Mesendoderm (in vitro differentiated cells): Measurements from ENCODE around the gene GOLGA8B.
"Not testable (repeated sequence)": the region's sequence is repeated elsewhere in the genome, so short reads cannot be mapped to it uniquely, and the experiment has no call there.

ENCODE experiments used
- DNase-seq: peaks from one replicate; pipeline ENCODE4 v3.0.0; 2013
- H2AK5ac ChIP-seq: 2 replicates; pipeline ENCODE4 v1.6.1; 2013; ENCODE audit warnings: low read length, inconsistent platforms
- H2BK120ac ChIP-seq: 2 replicates; pipeline ENCODE4 v1.6.1; 2013; ENCODE audit warnings: low read depth, mild to moderate bottlenecking, low read length, moderate library complexity, mixed read lengths
- H2BK15ac ChIP-seq: replicated peaks from 2 replicates; pipeline ENCODE4 v1.6.1; 2013; ENCODE audit warnings: low read depth, mild to moderate bottlenecking, moderate library complexity
- H2BK5ac ChIP-seq: 2 replicates; pipeline ENCODE4 v1.6.1; 2013; ENCODE audit warnings: low read length, inconsistent platforms
- H3K18ac ChIP-seq: 2 replicates; pipeline ENCODE4 v1.6.1; 2013; ENCODE audit warnings: mild to moderate bottlenecking, low read length, mixed read lengths
- H3K23ac ChIP-seq: one replicate; pipeline ENCODE4 v1.6.1; 2013; ENCODE audit warnings: low read length
- H3K27ac ChIP-seq: 2 replicates; pipeline ENCODE4 v1.5.1; 2013; ENCODE audit warnings: low read depth, mild to moderate bottlenecking, inconsistent platforms, low read length, moderate library complexity
- H3K27me3 ChIP-seq: 2 replicates; pipeline ENCODE4 v1.6.1; 2013; ENCODE audit warnings: low read length, control low read depth, mild to moderate bottlenecking, inconsistent platforms; ENCODE audit not compliant: insufficient read depth, poor library complexity
- H3K36me3 ChIP-seq: 2 replicates; pipeline ENCODE4 v1.6.1; 2013; ENCODE audit warnings: low read length, inconsistent platforms; ENCODE audit not compliant: control insufficient read depth, insufficient read depth
- H3K4ac ChIP-seq: one replicate; pipeline ENCODE4 v1.6.1; 2013; ENCODE audit warnings: low read depth, mild to moderate bottlenecking, low read length, moderate library complexity
- H3K4me1 ChIP-seq: 2 replicates; pipeline ENCODE4 v1.6.1; 2013; ENCODE audit warnings: low read depth, low read length, inconsistent platforms; ENCODE audit not compliant: control insufficient read depth
- H3K4me2 ChIP-seq: 2 replicates; pipeline ENCODE4 v1.6.1; 2013; ENCODE audit warnings: low read length
- H3K4me3 ChIP-seq: 2 replicates; pipeline ENCODE4 v1.5.1; 2013; ENCODE audit warnings: mild to moderate bottlenecking, low read length
- H3K56ac ChIP-seq: one replicate; pipeline ENCODE4 v1.6.1; 2013; ENCODE audit warnings: low read length
- H3K79me1 ChIP-seq: 2 replicates; pipeline ENCODE4 v1.6.1; 2013; ENCODE audit warnings: low read length, inconsistent platforms
- H3K79me2 ChIP-seq: 2 replicates; pipeline ENCODE4 v1.6.1; 2013; ENCODE audit warnings: mild to moderate bottlenecking, low read length; ENCODE audit not compliant: control insufficient read depth, insufficient read depth
- H3K9ac ChIP-seq: 2 replicates; pipeline ENCODE4 v1.6.1; 2013; ENCODE audit warnings: low read length, inconsistent platforms
- H4K5ac ChIP-seq: one replicate; pipeline ENCODE4 v1.6.1; 2013; ENCODE audit warnings: low read length
- H4K8ac ChIP-seq: one replicate; pipeline ENCODE4 v1.6.1; 2013; ENCODE audit warnings: low read depth, mild to moderate bottlenecking, control low read depth, low read length, moderate library complexity
- WGBS: extraction: QIAGEN DNeasy Blood & Tissue Kit; methylation state at CpG from one replicate; pipeline ENCODE4 v1.1.7; 2013; ENCODE audit warnings: low lambda C conversion rate, missing lambda C conversion rate; ENCODE audit not compliant: insufficient coverage; ENCODE audit errors: extremely low coverage; 5-methylcytosine and 5-hydroxymethylcytosine counted together

The GOLGA8B gene

DNA sequence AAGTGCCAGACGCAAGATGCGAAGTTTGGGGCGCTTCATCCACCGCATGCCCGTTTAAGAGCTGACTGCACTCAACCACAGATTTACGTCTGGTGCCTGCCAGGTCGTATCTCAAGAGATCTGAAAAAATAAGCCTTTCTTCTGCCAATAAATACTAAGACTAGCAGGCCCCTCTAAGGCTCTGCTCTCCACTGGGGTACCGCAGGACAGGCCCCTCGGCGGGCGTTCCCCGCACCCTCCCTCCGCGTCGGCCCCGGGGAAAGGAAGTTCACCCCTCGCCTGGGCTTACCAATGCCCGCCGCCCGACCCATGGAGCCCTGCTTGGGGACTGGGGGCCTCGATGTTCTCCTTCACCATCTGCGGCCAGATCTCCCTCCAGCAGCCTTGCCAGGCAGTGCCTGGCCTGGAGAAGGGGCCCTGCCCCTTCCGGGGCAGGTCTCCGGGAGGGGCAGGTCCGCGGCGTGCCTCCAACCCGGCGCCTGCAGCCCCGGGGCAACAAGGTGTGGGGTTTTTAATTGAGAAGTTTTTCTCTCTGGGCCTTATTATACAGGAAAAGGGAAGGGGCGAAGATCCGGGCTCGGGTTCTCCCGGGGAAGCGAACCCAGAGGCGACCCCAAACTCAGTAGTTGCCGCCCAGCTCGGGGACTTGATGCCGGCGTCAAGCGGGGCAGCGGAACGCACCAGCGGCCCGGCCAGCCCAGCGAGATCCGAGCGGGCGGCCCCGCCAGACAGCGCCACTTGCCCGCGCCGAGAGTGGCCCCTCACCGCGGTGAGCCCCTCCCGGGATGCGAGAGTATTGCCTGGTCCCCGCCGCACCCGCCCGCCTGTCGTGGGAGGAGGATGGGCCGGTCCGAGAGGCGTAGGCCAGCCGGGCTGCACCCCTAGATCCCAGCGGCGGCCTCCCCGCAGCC, 735 bp downstream of the GOLGA8B start:
- H3K36me3 ChIP-seq: no peaks in the 10 kb centered on the region
- H3K56ac ChIP-seq: peak overlapping the region; percentile 91
- H3K18ac ChIP-seq: peak overlapping the region; percentile 18
- H3K9ac ChIP-seq: peak overlapping the region; percentile 84
- no peak overlapping the region for H3K23ac ChIP-seq
- H4K5ac ChIP-seq: no peak overlapping the region
- no peaks in the 10 kb centered on the region for H3K4me1 ChIP-seq
- DNase-seq: peak; percentile 28
- WGBS: no CpG with 5 or more reads among the region's 70 CpGs
- no peak overlapping the region for H2BK120ac ChIP-seq
- no peak overlapping the region for H2BK5ac ChIP-seq
- H4K8ac ChIP-seq: no peak overlapping the region
- H2BK15ac ChIP-seq: no peak overlapping the region
- H2AK5ac ChIP-seq: no peak overlapping the region
- H3K79me1 ChIP-seq: peaks cover 2% of the 10 kb centered on the region
- no peak overlapping the region for H3K4ac ChIP-seq
- no peak overlapping the region for H3K27ac ChIP-seq
- H3K79me2 ChIP-seq: no peaks in the 10 kb centered on the region
- H3K4me2 ChIP-seq: peak overlapping the region; percentile 46
- H3K4me3 ChIP-seq: peak overlapping the region; percentile 55
- H3K27me3 ChIP-seq: peaks cover 2% of the 10 kb centered on the region

GRCh38 chr15:34581687-34582460, 1.6 kb downstream of the GOLGA8B start:
- not testable (repeated sequence) for H3K4me3 ChIP-seq, H3K27me3 ChIP-seq, H2BK120ac ChIP-seq, DNase-seq, H2BK15ac ChIP-seq, H2BK5ac ChIP-seq, H3K4me1 ChIP-seq, H3K18ac ChIP-seq, H3K79me2 ChIP-seq, H4K5ac ChIP-seq, H3K4ac ChIP-seq, H3K27ac ChIP-seq, H3K23ac ChIP-seq, H4K8ac ChIP-seq, H2AK5ac ChIP-seq, H3K79me1 ChIP-seq, H3K36me3 ChIP-seq
- H3K9ac ChIP-seq: peak overlapping the region; percentile 84
- no CpG with 5 or more reads among the region's 15 CpGs for WGBS
- peak overlapping the region; percentile 46 for H3K4me2 ChIP-seq
- H3K56ac ChIP-seq: peak overlapping the region; percentile 62

DNA sequence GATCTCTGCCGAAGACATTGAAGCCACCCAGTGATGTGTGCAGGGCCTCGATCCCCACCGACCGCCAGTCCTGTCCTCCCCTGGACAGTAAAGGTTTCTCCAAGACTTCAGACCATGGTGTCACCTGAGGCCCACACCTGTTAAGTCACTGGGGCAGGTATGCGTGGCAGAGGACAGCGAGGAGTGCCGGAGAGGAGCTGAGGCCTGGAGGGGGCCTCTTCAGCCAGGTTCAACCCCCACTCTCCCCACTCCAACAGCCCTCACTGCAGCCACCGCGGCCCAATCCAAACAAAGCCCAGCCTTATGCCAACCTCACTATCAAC, 2.4 kb downstream of the GOLGA8B start:
- no CpG with 5 or more reads among the region's 9 CpGs for WGBS

GRCh38 chr15:34580251-34581042, 3.0 kb downstream of the GOLGA8B start:
- H3K4ac ChIP-seq, H2BK5ac ChIP-seq, H3K4me2 ChIP-seq, H2BK15ac ChIP-seq, H2BK120ac ChIP-seq, H3K36me3 ChIP-seq, H3K79me1 ChIP-seq, H4K5ac ChIP-seq, H3K9ac ChIP-seq, H3K56ac ChIP-seq, H3K27ac ChIP-seq, H3K27me3 ChIP-seq, H2AK5ac ChIP-seq, H3K79me2 ChIP-seq, H3K18ac ChIP-seq, DNase-seq, H3K4me1 ChIP-seq, H3K4me3 ChIP-seq, H4K8ac ChIP-seq, H3K23ac ChIP-seq: not testable (repeated sequence)
- no CpG with 5 or more reads among the region's 15 CpGs for WGBS

More for the DNA sequence above, 2.4 kb downstream of the GOLGA8B start:
- Histone ChIP-seq H3K36me3 (no peaks in the 10 kb centered on the region), H4K5ac (no peak overlapping the region), H3K79me2 (no peaks in the 10 kb centered on the region), H3K18ac (no peak overlapping the region), H3K4ac (no peak overlapping the region), H3K4me2 (no peak overlapping the region), H3K9ac (no peak overlapping the region), H3K27me3 (peaks cover 2% of the 10 kb centered on the region), H3K23ac (no peak overlapping the region), H3K79me1 (peaks cover 2% of the 10 kb centered on the region), H4K8ac (no peak overlapping the region), H2BK15ac (no peak overlapping the region), H2BK5ac (no peak overlapping the region), H2AK5ac (no peak overlapping the region), H2BK120ac (no peak overlapping the region), H3K27ac (no peak overlapping the region), H3K4me3 (no peak overlapping the region), H3K4me1 (no peaks in the 10 kb centered on the region), H3K56ac (no peak overlapping the region)
- no peak for DNase-seq

DNA sequence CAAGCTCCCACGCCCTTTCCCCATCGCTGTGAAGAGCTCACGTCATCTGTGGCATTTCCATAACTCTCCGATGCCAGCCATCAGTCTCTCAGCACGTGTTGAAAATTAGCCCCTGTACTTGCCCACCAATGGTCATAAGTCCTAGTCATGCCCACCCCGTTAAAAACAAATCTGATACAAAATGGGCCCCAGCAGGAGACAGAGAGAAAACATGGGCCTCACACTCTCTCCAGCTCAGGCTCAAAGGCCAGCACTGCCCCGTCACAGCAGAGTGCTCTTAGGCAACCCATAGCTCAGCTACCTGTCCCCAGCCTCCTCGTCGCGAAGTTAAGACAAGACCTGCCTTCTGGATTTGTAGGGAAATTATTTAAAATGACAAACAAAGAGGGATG, 5.2 kb downstream of the GOLGA8B start:
- Histone ChIP-seq H3K27ac (no peak overlapping the region), H3K79me2 (no peaks in the 10 kb centered on the region), H3K79me1 (peaks cover 2% of the 10 kb centered on the region), H2BK15ac (no peak overlapping the region), H3K18ac (no peak overlapping the region), H4K5ac (no peak overlapping the region), H3K56ac (no peak overlapping the region), H2AK5ac (no peak overlapping the region), H3K4me1 (no peaks in the 10 kb centered on the region), H3K27me3 (no peaks in the 10 kb centered on the region), H4K8ac (no peak overlapping the region), H2BK5ac (no peak overlapping the region), H3K4me2 (no peak overlapping the region), H3K36me3 (no peaks in the 10 kb centered on the region), H3K4ac (no peak overlapping the region), H2BK120ac (no peak overlapping the region), H3K4me3 (no peak overlapping the region), H3K9ac (no peak overlapping the region), H3K23ac (no peak overlapping the region)
- no peak for DNase-seq
- WGBS: no CpG with 5 or more reads among the region's 10 CpGs
